ENCODE results near the gene STUB1. TPM values are rescaled to one million over a fixed set of nuclear protein-coding genes. Genes with fewer than 3 reads are reported as not detected.

Gene STUB1
- total RNA-seq, 2 experiments from 2014 or later = 72.4 to 85.5 TPM

- TSS peak; percentile 62 for BruUV-seq (replicated peaks)
- peak overlapping the region; percentile 86 for H3K4me3 ChIP-seq (ENCODE audit: low read depth, low read length, poor library complexity, severe bottlenecking)
- H3K79me2 ChIP-seq (ENCODE audit: insufficient read depth, low read depth, low read length) = no peaks in the 10 kb centered on the region
- peak overlapping the region; percentile 71 for H3K27ac ChIP-seq (ENCODE audit: low read depth, low read length, poor library complexity, severe bottlenecking)
- TF ChIP-seq EZH2phosphoT487 (IDR thresholded peaks at IDR 0.05; ENCODE audit: borderline replicate concordance, low read depth, low read length) = no peak
- no peak for TF ChIP-seq CTCF (conservative IDR thresholded peaks at IDR 0.05; ENCODE audit: low read length)
- no peak for DNase-seq (ENCODE audit: low spot score)
- H3K4me1 ChIP-seq (ENCODE audit: insufficient read depth, low read length, poor library complexity, severe bottlenecking) = peaks cover 38% of the 10 kb centered on the region
- ChIA-PET CTCF (ENCODE audit: unreplicated experiment) (interaction anchor here (0.6 kb wide), 1 partner anchor 15 kb away, joined by 3 read pairs; no protein-coding TSS in a partner anchor), POLR2A (interaction anchor here (0.9 to 1.2 kb wide), 2 partner anchors 10 to 13 kb away, joined by 5 to 8 read pairs; partner anchors contain the start of gene METRN)
- H4K20me1 ChIP-seq (ENCODE audit: insufficient read depth, low read length) = no peaks in the 10 kb centered on the region
- H3K4me2 ChIP-seq (ENCODE audit: low read length) = peak overlapping the region; percentile 100
- intact Hi-C loops (cut with micrococcal nuclease; ENCODE audit: unreplicated experiment) = no loop called here
- H2AFZ ChIP-seq (ENCODE audit: low read length) = peak overlapping the region; percentile 39; the same call in 1 of the 2 replicates
- no peaks in the 10 kb centered on the region for H3K9me2 ChIP-seq (ENCODE audit: insufficient read depth, low read length)
- no peaks in the 10 kb centered on the region for H3K9me3 ChIP-seq (ENCODE audit: low read length)
- H3K36me3 ChIP-seq (ENCODE audit: insufficient read depth, low read length) = peaks cover 40% of the 10 kb centered on the region; the same call in 1 of the 2 replicates
These were observed 47.2 kb downstream of the STUB1 start for GRCh38 chr16:727291-727977.

DNA sequence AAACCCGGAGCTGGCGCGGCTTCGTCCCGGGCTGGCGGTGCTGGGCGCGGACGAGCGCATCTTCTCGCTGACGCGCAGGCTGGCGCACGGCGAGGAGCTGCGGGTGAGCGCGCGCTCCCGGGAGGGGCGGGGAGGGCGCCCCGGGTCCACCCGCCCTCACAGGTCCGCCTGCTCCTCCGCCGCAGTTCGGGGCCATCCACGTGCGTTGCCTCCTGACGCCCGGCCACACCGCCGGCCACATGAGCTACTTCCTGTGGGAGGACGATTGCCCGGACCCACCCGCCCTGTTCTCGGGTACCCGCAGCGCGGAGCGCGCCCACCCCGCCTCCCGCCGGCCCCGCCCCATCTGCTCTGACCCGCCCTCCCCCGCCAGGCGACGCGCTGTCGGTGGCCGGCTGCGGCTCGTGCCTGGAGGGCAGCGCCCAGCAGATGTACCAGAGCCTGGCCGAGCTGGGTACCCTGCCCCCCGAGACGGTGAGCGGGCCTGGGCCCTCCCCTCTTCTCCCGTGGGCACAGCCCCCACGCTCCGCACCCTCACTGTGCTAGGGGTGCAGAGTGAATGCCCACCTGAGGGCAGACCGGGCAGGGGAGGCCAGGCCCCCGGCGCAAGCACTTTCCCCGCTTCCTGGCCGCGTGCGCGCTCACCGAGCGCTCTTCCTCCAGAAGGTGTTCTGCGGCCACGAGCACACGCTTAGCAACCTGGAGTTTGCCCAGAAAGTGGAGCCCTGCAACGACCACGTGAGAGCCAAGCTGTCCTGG, 48.1 kb downstream of the STUB1 start:
- H3K36me3 ChIP-seq (ENCODE audit: insufficient read depth, low read length) = peaks cover 41% of the 10 kb centered on the region
- H3K4me3 ChIP-seq (ENCODE audit: low read depth, low read length, poor library complexity, severe bottlenecking) = peak overlapping the region; percentile 86
- TF ChIP-seq EZH2phosphoT487 (IDR thresholded peaks at IDR 0.05; ENCODE audit: borderline replicate concordance, low read depth, low read length) (no peak), CTCF (conservative IDR thresholded peaks at IDR 0.05; ENCODE audit: low read length) (no peak)
- CTCF ChIA-PET (ENCODE audit: unreplicated experiment) = interaction anchor here (0.6 kb wide), 1 partner anchor 15 kb away, joined by 3 read pairs; no protein-coding TSS in a partner anchor
- no TSS peak for BruUV-seq (replicated peaks)
- H3K9me3 ChIP-seq (ENCODE audit: low read length) = no peaks in the 10 kb centered on the region
- POLR2A ChIA-PET = interaction anchor here (0.7 to 1.2 kb wide), 3 partner anchors 8 to 14 kb away, joined by 3 to 8 read pairs (median 5); partner anchors contain the start of gene METRN
- H3K9me2 ChIP-seq (ENCODE audit: insufficient read depth, low read length) = no peaks in the 10 kb centered on the region
- peak; percentile 85 for DNase-seq (ENCODE audit: low spot score)
- peaks cover 30% of the 10 kb centered on the region for H3K4me1 ChIP-seq (ENCODE audit: insufficient read depth, low read length, poor library complexity, severe bottlenecking)
- H3K79me2 ChIP-seq (ENCODE audit: insufficient read depth, low read depth, low read length) = no peaks in the 10 kb centered on the region
- no peaks in the 10 kb centered on the region for H4K20me1 ChIP-seq (ENCODE audit: insufficient read depth, low read length)
- H3K27ac ChIP-seq (ENCODE audit: low read depth, low read length, poor library complexity, severe bottlenecking) = peak overlapping the region; percentile 71
- intact Hi-C loops (cut with micrococcal nuclease; ENCODE audit: unreplicated experiment) = no loop called here
- H2AFZ ChIP-seq (ENCODE audit: low read length) = no peak overlapping the region
- peak overlapping the region; percentile 100 for H3K4me2 ChIP-seq (ENCODE audit: low read length)

Measured in OCI-LY7 (cell line).